NT2/D1 (cell line): ENCODE data around the gene KLF17.

Source experiments
- SUZ12 ChIP-seq: IDR thresholded peaks from 2 replicates; pipeline ENCODE4 v1.6.1; 2011; ENCODE audit not compliant: insufficient read length, insufficient read depth; ENCODE audit errors: extremely low read depth
- YY1 ChIP-seq: IDR thresholded peaks from 2 replicates; pipeline ENCODE4 v1.6.1; 2011; ENCODE audit not compliant: insufficient read length, insufficient read depth
- ZNF274 ChIP-seq: IDR thresholded peaks from 2 replicates; pipeline ENCODE4 v1.6.1; 2011; ENCODE audit warnings: mild to moderate bottlenecking, low read depth, low read length

DNA sequence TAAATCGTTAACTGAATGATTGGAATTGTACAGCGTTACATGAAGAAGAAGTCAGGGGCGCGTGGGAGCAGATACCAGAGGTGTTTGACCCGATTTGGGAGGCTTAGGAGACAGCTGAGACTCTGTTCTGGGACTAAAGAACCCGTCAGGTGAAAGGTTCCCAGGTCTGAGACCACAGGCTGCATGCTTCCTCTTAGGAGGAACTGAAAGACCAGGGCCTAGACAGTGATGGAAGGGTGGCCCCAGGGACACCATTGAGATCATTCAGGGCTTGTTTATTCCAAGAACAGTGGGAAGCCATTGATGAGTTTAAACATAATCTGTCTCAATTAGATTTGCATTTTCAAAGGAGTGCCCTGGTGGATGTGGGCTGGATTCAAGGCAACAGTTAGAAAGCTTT is 904 bp downstream of the KLF17 start:
- TF ChIP-seq YY1, result no peak
- TF ChIP-seq ZNF274, result no peak
- no peak for TF ChIP-seq SUZ12
